ENCODE results near the gene BCL7C. TPM values are rescaled to one million over a fixed set of nuclear protein-coding genes. Genes with fewer than 3 reads are reported as not detected.
A peak's percentile ranks its signal among the peaks of the same experiment; 100 is the strongest.
"Not testable (repeated sequence)": the region's sequence is repeated elsewhere in the genome, so short reads cannot be mapped to it uniquely, and the experiment has no call there.

The BCL7C gene
- total RNA-seq, 1 donor from 2014 or later = 36.6 TPM

- no peak for DNase-seq (ENCODE audit: low spot score)
- intact Hi-C loops (cut with DNase I) = no loop called here
- ATAC-seq = no peak
These were observed 5.9 kb upstream of the BCL7C start for GRCh38 chr16:30899794-30900193.

- intact Hi-C loops (cut with DNase I) = no loop called here
- peak; percentile 82 for ATAC-seq
These were observed 3.2 kb upstream of the BCL7C start for GRCh38 chr16:30896889-30897733.

GRCh38 chr16:30896261-30896888 is 2.5 kb upstream of the BCL7C start, which contains the start of gene CTF1:
Gene CTF1, plus strand, starts transcription at chr16:30896614. Its CDS starts 30 bp downstream, at chr16:30896644.
- intact Hi-C loops (cut with DNase I) = no loop called here
- peak; percentile 91 for ATAC-seq
- peak; percentile 91 for DNase-seq (ENCODE audit: low spot score)

More at GRCh38 chr16:30896889-30897733, 3.2 kb upstream of the BCL7C start:
- peak; percentile 94 for DNase-seq (ENCODE audit: low spot score)

- intact Hi-C loops (cut with DNase I) = no loop called here
- ATAC-seq = no peak
These were observed 1.9 kb upstream of the BCL7C start for GRCh38 chr16:30895627-30896260.

GRCh38 chr16:30894540-30895368 is 877 bp upstream of the BCL7C start:
- DNase-seq (ENCODE audit: low spot score) = no peak
- intact Hi-C loops (cut with DNase I) = no loop called here
- no peak for ATAC-seq

More at GRCh38 chr16:30895627-30896260, 1.9 kb upstream of the BCL7C start:
- no peak for DNase-seq (ENCODE audit: low spot score)

GRCh38 chr16:30893417-30893743 is 497 bp downstream of the BCL7C start:
- ATAC-seq = no peak
- intact Hi-C loops (cut with DNase I) = no loop called here
- peak; percentile 71 for DNase-seq (ENCODE audit: low spot score)

GRCh38 chr16:30892670-30893416 is 1.0 kb downstream of the BCL7C start:
- ATAC-seq (no peak), DNase-seq (ENCODE audit: low spot score) (no peak)
- intact Hi-C loops (cut with DNase I) = no loop called here

- intact Hi-C loops (cut with DNase I); ATAC-seq; DNase-seq (ENCODE audit: low spot score): not testable (repeated sequence)
These were observed 2.6 kb downstream of the BCL7C start for GRCh38 chr16:30891043-30891823.

GRCh38 chr16:30889721-30890120 is 4.2 kb downstream of the BCL7C start:
- DNase-seq (ENCODE audit: low spot score) = no peak
- no peak for ATAC-seq
- intact Hi-C loops (cut with DNase I) = no loop called here

GRCh38 chr16:30888856-30889499 is 4.9 kb downstream of the BCL7C start:
- intact Hi-C loops (cut with DNase I) = no loop called here
- no peak for ATAC-seq
- no peak for DNase-seq (ENCODE audit: low spot score)

GRCh38 chr16:30887927-30888326 is 6.0 kb downstream of the BCL7C start:
- no peak for DNase-seq (ENCODE audit: low spot score)
- intact Hi-C loops (cut with DNase I) = no loop called here
- ATAC-seq = no peak

GRCh38 chr16:30886145-30886544 is 7.7 kb downstream of the BCL7C start:
- no peak for DNase-seq (ENCODE audit: low spot score)
- no peak for ATAC-seq
- intact Hi-C loops (cut with DNase I) = no loop called here

GRCh38 chr16:30885196-30885595 is 8.7 kb downstream of the BCL7C start:
- DNase-seq (ENCODE audit: low spot score) (no peak), ATAC-seq (no peak)
- intact Hi-C loops (cut with DNase I) = no loop called here

GRCh38 chr16:30884760-30885159 is 9.1 kb downstream of the BCL7C start:
- intact Hi-C loops (cut with DNase I) = no loop called here
- ATAC-seq = no peak

GRCh38 chr16:30882429-30883310 is 11.2 kb downstream of the BCL7C start:
- DNase-seq (ENCODE audit: low spot score) (no peak), ATAC-seq (no peak)
- intact Hi-C loops (cut with DNase I) = no loop called here

More at GRCh38 chr16:30884760-30885159, 9.1 kb downstream of the BCL7C start:
- DNase-seq (ENCODE audit: low spot score) = no peak

- no peak for ATAC-seq
- intact Hi-C loops (cut with DNase I) = no loop called here
- no peak for DNase-seq (ENCODE audit: low spot score)
These were observed 17.0 kb downstream of the BCL7C start for GRCh38 chr16:30876867-30877266.
